SU-DHL-6 (cell line): ENCODE data around the gene LGALS9.

ENCODE experiments used
- H2AFZ ChIP-seq: fragments of 200-600 bp; sonication (generic); 2 replicates; pipeline ENCODE4 v1.6.1; 2014; ENCODE audit warnings: low read depth, mild to moderate bottlenecking, moderate library complexity, mixed read lengths, antibody characterized with exemption, low read length; ENCODE audit not compliant: severe bottlenecking
- H3F3A ChIP-seq: fragments of 200-600 bp; shearing (Covaris generic); 2 replicates; pipeline ENCODE4 v1.6.0; 2016; ENCODE audit warnings: antibody characterized with exemption, mild to moderate bottlenecking; ENCODE audit not compliant: insufficient read depth
- H3K27ac ChIP-seq: fragments of 200-600 bp; sonication (generic); 2 replicates; pipeline ENCODE4 v1.5.1; 2016; ENCODE audit warnings: low read depth, mild to moderate bottlenecking, low read length, moderate library complexity, mixed read lengths
- H3K27me3 ChIP-seq: fragments of 200-600 bp; sonication (generic), shearing (Covaris generic); 2 replicates; pipeline ENCODE4 v1.6.0; 2014; ENCODE audit warnings: mild to moderate bottlenecking, low read length
- H3K36me3 ChIP-seq: fragments of 200-600 bp; sonication (generic); 2 replicates; pipeline ENCODE4 v1.6.1; 2014; ENCODE audit warnings: mild to moderate bottlenecking, low read length, mixed read lengths
- H3K4me2 ChIP-seq: fragments of 300-600, 200-600 bp; shearing (Covaris generic), sonication (generic); 2 replicates; pipeline ENCODE4 v1.6.0; 2014; ENCODE audit warnings: low read length, low read depth, mild to moderate bottlenecking; ENCODE audit not compliant: poor library complexity, severe bottlenecking
- H3K4me3 ChIP-seq: fragments of 200-600 bp; sonication (generic); 2 replicates; pipeline ENCODE4 v1.5.1; 2014; ENCODE audit warnings: antibody characterized with exemption, low read length, mild to moderate bottlenecking, mixed read lengths; ENCODE audit not compliant: insufficient read depth, poor library complexity, severe bottlenecking
- H3K79me2 ChIP-seq: fragments of 200-600 bp; sonication (generic); 2 replicates; pipeline ENCODE4 v1.6.1; 2014; ENCODE audit warnings: mild to moderate bottlenecking, low read length, moderate library complexity; ENCODE audit not compliant: insufficient read depth
- H3K9ac ChIP-seq: fragments of 200-600 bp; sonication (generic); 2 replicates; pipeline ENCODE4 v1.7.0; 2014; ENCODE audit warnings: mild to moderate bottlenecking, low read length
- H3K9me2 ChIP-seq: fragments of 200-600 bp; sonication (generic); replicated peaks from 2 replicates; pipeline ENCODE4 v1.6.1; 2014; ENCODE audit warnings: low read length; ENCODE audit not compliant: insufficient read depth
- H3K9me3 ChIP-seq: fragments of 200-600 bp; sonication (generic); 2 replicates; pipeline ENCODE4 v1.6.1; 2014; ENCODE audit warnings: low read length, mixed read lengths; ENCODE audit not compliant: insufficient read depth
- H4K20me1 ChIP-seq: fragments of 200-600 bp; sonication (generic); 2 replicates; pipeline ENCODE4 v1.6.1; 2014; ENCODE audit warnings: low read depth, mild to moderate bottlenecking, antibody characterized with exemption, low read length, moderate library complexity, mixed read lengths
- CTCF ChIP-seq: fragments of 200-600 bp; sonication (generic); IDR thresholded peaks from one replicate; pipeline ENCODE4 v1.5.1; 2017; ENCODE audit warnings: antibody characterized with exemption, mild to moderate bottlenecking, low read length, moderate library complexity; ENCODE audit not compliant: insufficient read depth, poor library complexity, severe bottlenecking
- EZH2phosphoT487 ChIP-seq: fragments of 200-600 bp; sonication (generic), shearing (Covaris generic); conservative IDR thresholded peaks from 2 replicates; pipeline ENCODE4 v1.6.1; 2018; ENCODE audit warnings: mild to moderate bottlenecking, antibody characterized with exemption, low read length, moderate library complexity, mixed read lengths

LGALS9 gene

DNA sequence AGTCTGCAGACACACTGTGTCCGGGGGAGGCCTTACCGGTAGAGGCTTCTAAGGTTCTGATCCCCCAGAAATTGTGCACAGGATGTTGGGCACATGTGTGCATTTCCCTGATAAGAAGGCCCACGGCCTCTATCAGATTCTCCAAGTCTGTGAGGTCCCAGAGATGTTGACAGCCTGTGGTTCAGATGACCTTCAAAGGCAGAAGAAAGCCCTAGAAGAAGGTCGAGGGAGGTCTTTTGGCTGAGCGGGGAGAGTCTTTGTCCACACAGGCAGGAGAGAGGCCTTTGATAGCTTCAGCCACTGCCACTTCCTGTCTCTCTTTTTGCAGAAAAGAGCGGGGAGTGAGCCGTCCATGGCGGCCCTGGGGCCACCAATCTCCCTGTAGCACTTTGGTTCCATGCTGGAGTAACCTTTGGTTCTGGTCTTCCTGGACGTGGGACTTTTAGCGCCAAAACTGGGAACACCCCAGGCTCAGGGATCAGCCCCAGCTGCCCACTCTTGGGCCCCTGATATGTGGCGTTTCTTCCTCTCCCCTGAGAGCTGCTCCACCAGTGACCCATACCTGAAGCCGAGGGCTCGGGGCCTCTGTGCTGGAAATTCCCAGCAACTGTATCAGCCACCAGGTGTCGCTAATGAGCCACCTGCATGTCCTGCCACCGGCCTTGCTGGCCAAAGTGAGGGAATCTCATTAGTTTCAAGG lies 28.1 kb upstream of the LGALS9 start:
- no peaks in the 10 kb centered on the region for H3K36me3 ChIP-seq
- H2AFZ ChIP-seq: no peak overlapping the region
- no peaks in the 10 kb centered on the region for H3K9me2 ChIP-seq
- H3K79me2 ChIP-seq: no peaks in the 10 kb centered on the region
- H3K27ac ChIP-seq: no peak overlapping the region
- H4K20me1 ChIP-seq: no peaks in the 10 kb centered on the region
- no peak overlapping the region for H3K4me3 ChIP-seq
- H3K4me2 ChIP-seq: no peak overlapping the region
- TF ChIP-seq EZH2phosphoT487 (no peak), CTCF (peak; percentile 91)
- no peaks in the 10 kb centered on the region for H3K9me3 ChIP-seq
- H3K9ac ChIP-seq: no peak overlapping the region
- H3F3A ChIP-seq: no peaks in the 10 kb centered on the region
- H3K27me3 ChIP-seq: no peaks in the 10 kb centered on the region

GRCh38 chr17:27603421-27603770 lies 27.6 kb upstream of the LGALS9 start:
- no peaks in the 10 kb centered on the region for H4K20me1 ChIP-seq
- TF ChIP-seq CTCF: no peak
- TF ChIP-seq EZH2phosphoT487: no peak
- no peak overlapping the region for H3K27ac ChIP-seq

DNA sequence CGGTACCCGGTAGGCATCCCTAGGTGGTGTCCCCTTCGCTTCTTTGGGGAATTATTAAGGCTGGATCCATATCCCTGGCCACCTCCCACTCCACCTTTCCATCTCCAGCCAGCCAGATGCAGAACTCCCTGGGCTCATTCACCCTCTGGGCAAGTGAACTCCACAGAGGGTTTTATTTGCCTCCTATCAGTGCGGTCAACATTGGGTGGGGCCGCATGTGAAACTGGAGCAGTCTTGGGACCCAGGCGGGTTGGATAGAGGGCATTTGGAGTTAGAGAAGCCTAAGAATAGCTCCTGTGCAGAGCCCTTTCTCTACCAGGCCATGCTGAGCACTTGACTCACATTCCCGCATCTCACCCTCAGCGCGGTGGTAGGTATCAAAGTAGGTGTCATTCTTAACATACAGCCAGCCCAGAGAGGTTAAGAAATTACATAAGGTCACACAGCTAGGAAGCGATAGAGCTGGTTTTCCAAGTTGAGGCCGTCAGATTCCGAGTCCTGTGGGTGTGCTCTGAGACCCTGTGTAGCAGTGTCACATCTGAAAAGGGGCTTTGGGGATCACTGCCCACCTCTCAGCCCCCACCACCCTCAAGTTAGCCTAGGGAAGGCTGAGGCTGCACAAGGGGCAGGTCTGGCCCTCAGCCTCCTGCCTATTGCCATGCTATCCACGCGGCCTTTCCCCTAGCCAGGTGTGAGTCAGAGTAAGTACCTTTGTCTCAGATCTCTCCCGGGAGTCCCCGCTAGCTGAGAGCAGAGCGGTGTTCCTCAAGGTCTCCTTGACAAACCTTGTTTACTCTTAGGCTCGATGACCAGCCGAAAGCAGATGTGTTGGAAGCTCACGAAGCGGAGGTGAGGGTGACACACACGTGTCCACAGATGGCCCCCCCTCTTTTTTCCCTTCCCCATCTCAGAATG lies 26.9 kb upstream of the LGALS9 start:
- no peak overlapping the region for H3K4me2 ChIP-seq
- no peaks in the 10 kb centered on the region for H3K9me2 ChIP-seq
- H3K9ac ChIP-seq: no peak overlapping the region
- H3K27ac ChIP-seq: no peak overlapping the region
- no peaks in the 10 kb centered on the region for H3F3A ChIP-seq
- TF ChIP-seq CTCF (no peak), EZH2phosphoT487 (no peak)
- H3K79me2 ChIP-seq: no peaks in the 10 kb centered on the region
- H2AFZ ChIP-seq: no peak overlapping the region
- H3K27me3 ChIP-seq: no peaks in the 10 kb centered on the region
- no peaks in the 10 kb centered on the region for H3K9me3 ChIP-seq
- no peaks in the 10 kb centered on the region for H3K36me3 ChIP-seq
- H3K4me3 ChIP-seq: no peak overlapping the region
- H4K20me1 ChIP-seq: no peaks in the 10 kb centered on the region

More at GRCh38 chr17:27603421-27603770, 27.6 kb upstream of the LGALS9 start:
- Histone ChIP-seq H3K4me2 (no peak overlapping the region), H3K4me3 (no peak overlapping the region), H3K36me3 (no peaks in the 10 kb centered on the region), H3K9me2 (no peaks in the 10 kb centered on the region), H3F3A (no peaks in the 10 kb centered on the region), H3K9ac (no peak overlapping the region), H3K27me3 (no peaks in the 10 kb centered on the region), H2AFZ (no peak overlapping the region), H3K79me2 (no peaks in the 10 kb centered on the region), H3K9me3 (no peaks in the 10 kb centered on the region)
